ENCODE results near the gene CYB5R4. TPM values are rescaled to one million over a fixed set of nuclear protein-coding genes. Genes with fewer than 3 reads are reported as not detected.

The CYB5R4 gene
- polyA plus RNA-seq, 1 donor from 2014 or later: 18.0 TPM

DNA sequence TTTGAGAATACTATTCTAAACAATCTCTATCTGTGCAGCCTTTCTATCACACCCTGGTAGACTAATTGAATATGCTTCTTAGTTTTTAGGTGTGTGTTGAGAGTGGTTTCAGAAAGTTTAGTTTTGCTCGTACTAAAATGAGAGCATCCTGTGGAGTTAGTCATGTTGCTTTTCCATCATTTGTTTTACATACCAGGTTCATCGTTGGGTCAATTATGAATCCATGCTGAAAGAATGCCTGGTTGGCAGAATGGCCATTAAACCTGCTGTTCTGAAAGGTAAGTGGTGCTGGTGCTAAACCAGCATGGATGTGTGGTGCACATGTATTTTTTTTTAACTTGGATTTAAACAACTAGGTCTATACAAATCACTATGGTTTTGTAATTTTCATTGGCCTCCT lies 49.3 kb downstream of the CYB5R4 start:
- Histone ChIP-seq H3K27ac (ENCODE audit: low read length) (no peak overlapping the region), H3K36me3 (ENCODE audit: insufficient read depth, low read length) (no peaks in the 10 kb centered on the region), H3F3A (ENCODE audit: insufficient read depth, low read length, poor library complexity, severe bottlenecking) (no peaks in the 10 kb centered on the region), H4K20me1 (ENCODE audit: insufficient read depth) (no peaks in the 10 kb centered on the region), H3K27me3 (ENCODE audit: insufficient read depth, low read depth, low read length) (no peaks in the 10 kb centered on the region), H3K9ac (ENCODE audit: low read length) (no peak overlapping the region), H3K4me3 (ENCODE audit: low read length) (no peak overlapping the region), H2AFZ (ENCODE audit: low read depth, low read length) (no peak overlapping the region), H3K9me2 (ENCODE audit: insufficient read depth, low read length) (no peaks in the 10 kb centered on the region), H3K79me2 (replicated peaks; ENCODE audit: insufficient read depth, low read length) (peaks cover 3% of the 10 kb centered on the region), H3K4me2 (ENCODE audit: low read length) (no peak overlapping the region), H3K9me3 (ENCODE audit: low read length) (peaks cover 4% of the 10 kb centered on the region)
- TF ChIP-seq POLR2AphosphoS5 (IDR thresholded peaks at IDR 0.05): no peak
- no peak for TF ChIP-seq RAD21 (conservative IDR thresholded peaks at IDR 0.05)
- no peak for TF ChIP-seq TAF1 (IDR thresholded peaks at IDR 0.05; ENCODE audit: low read depth)
- TF ChIP-seq EZH2 (IDR thresholded peaks at IDR 0.05; ENCODE audit: borderline replicate concordance, insufficient read depth, low read length, poor library complexity, severe bottlenecking): no peak
- TF ChIP-seq SMC3 (conservative IDR thresholded peaks at IDR 0.05; ENCODE audit: poor library complexity): no peak
- TF ChIP-seq EP300 (conservative IDR thresholded peaks at IDR 0.05; ENCODE audit: poor library complexity, severe bottlenecking): no peak
- TF ChIP-seq, protein P1, sequence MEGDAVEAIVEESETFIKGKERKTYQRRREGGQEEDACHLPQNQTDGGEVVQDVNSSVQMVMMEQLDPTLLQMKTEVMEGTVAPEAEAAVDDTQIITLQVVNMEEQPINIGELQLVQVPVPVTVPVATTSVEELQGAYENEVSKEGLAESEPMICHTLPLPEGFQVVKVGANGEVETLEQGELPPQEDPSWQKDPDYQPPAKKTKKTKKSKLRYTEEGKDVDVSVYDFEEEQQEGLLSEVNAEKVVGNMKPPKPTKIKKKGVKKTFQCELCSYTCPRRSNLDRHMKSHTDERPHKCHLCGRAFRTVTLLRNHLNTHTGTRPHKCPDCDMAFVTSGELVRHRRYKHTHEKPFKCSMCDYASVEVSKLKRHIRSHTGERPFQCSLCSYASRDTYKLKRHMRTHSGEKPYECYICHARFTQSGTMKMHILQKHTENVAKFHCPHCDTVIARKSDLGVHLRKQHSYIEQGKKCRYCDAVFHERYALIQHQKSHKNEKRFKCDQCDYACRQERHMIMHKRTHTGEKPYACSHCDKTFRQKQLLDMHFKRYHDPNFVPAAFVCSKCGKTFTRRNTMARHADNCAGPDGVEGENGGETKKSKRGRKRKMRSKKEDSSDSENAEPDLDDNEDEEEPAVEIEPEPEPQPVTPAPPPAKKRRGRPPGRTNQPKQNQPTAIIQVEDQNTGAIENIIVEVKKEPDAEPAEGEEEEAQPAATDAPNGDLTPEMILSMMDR (IDR thresholded peaks at IDR 0.05; ENCODE audit: poor library complexity, severe bottlenecking): no peak
- TF ChIP-seq, protein P2, sequence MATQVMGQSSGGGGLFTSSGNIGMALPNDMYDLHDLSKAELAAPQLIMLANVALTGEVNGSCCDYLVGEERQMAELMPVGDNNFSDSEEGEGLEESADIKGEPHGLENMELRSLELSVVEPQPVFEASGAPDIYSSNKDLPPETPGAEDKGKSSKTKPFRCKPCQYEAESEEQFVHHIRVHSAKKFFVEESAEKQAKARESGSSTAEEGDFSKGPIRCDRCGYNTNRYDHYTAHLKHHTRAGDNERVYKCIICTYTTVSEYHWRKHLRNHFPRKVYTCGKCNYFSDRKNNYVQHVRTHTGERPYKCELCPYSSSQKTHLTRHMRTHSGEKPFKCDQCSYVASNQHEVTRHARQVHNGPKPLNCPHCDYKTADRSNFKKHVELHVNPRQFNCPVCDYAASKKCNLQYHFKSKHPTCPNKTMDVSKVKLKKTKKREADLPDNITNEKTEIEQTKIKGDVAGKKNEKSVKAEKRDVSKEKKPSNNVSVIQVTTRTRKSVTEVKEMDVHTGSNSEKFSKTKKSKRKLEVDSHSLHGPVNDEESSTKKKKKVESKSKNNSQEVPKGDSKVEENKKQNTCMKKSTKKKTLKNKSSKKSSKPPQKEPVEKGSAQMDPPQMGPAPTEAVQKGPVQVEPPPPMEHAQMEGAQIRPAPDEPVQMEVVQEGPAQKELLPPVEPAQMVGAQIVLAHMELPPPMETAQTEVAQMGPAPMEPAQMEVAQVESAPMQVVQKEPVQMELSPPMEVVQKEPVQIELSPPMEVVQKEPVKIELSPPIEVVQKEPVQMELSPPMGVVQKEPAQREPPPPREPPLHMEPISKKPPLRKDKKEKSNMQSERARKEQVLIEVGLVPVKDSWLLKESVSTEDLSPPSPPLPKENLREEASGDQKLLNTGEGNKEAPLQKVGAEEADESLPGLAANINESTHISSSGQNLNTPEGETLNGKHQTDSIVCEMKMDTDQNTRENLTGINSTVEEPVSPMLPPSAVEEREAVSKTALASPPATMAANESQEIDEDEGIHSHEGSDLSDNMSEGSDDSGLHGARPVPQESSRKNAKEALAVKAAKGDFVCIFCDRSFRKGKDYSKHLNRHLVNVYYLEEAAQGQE (IDR thresholded peaks at IDR 0.05; ENCODE audit: borderline replicate concordance): no peak
- no peak for TF ChIP-seq MXI1 (conservative IDR thresholded peaks at IDR 0.05; ENCODE audit: poor library complexity, severe bottlenecking)

DNA sequence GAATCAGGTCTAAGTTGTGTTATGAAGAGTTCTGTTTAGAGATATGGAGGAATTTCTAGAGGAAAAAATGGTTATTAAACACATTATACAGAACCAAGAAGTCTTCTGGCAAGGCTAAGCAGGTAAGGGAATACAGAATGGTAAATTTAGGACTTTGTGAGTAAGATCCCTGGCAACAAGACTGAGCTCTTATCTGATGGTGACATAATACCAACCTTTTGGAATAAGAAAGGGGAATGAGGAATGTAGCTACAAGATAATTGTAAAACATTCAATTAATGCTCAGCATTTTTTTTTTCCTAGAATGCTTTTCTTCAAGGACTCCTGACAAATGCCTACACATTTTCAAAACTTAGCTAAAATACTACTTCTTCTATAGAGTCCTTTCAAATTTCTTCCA lies 51.8 kb downstream of the CYB5R4 start:
- H3K27me3 ChIP-seq (ENCODE audit: insufficient read depth, low read depth, low read length): no peaks in the 10 kb centered on the region
- no peak overlapping the region for H2AFZ ChIP-seq (ENCODE audit: low read depth, low read length)
- H3K9me2 ChIP-seq (ENCODE audit: insufficient read depth, low read length): no peaks in the 10 kb centered on the region
- no peaks in the 10 kb centered on the region for H3K36me3 ChIP-seq (ENCODE audit: insufficient read depth, low read length)
- H3K79me2 ChIP-seq (replicated peaks; ENCODE audit: insufficient read depth, low read length): no peaks in the 10 kb centered on the region
- H3K9me3 ChIP-seq (ENCODE audit: low read length): no peaks in the 10 kb centered on the region
- H3K9ac ChIP-seq (ENCODE audit: low read length): no peak overlapping the region
- H3K4me2 ChIP-seq (ENCODE audit: low read length): no peak overlapping the region
- no peak overlapping the region for H3K27ac ChIP-seq (ENCODE audit: low read length)
- H3K4me3 ChIP-seq (ENCODE audit: low read length): no peak overlapping the region
- H3F3A ChIP-seq (ENCODE audit: insufficient read depth, low read length, poor library complexity, severe bottlenecking): no peaks in the 10 kb centered on the region
- no peaks in the 10 kb centered on the region for H4K20me1 ChIP-seq (ENCODE audit: insufficient read depth)
- TF ChIP-seq EZH2 (IDR thresholded peaks at IDR 0.05; ENCODE audit: borderline replicate concordance, insufficient read depth, low read length, poor library complexity, severe bottlenecking) (no peak), SMC3 (conservative IDR thresholded peaks at IDR 0.05; ENCODE audit: poor library complexity) (no peak), TAF1 (IDR thresholded peaks at IDR 0.05; ENCODE audit: low read depth) (no peak), EP300 (conservative IDR thresholded peaks at IDR 0.05; ENCODE audit: poor library complexity, severe bottlenecking) (no peak), POLR2AphosphoS5 (IDR thresholded peaks at IDR 0.05) (no peak), MXI1 (conservative IDR thresholded peaks at IDR 0.05; ENCODE audit: poor library complexity, severe bottlenecking) (no peak), RAD21 (conservative IDR thresholded peaks at IDR 0.05) (no peak)
- TF ChIP-seq, protein P2 (IDR thresholded peaks at IDR 0.05; ENCODE audit: borderline replicate concordance): no peak
- TF ChIP-seq, protein P1 (IDR thresholded peaks at IDR 0.05; ENCODE audit: poor library complexity, severe bottlenecking): no peak
